Measurements from ENCODE around the gene SCAI.
"Not testable (repeated sequence)": the region's sequence is repeated elsewhere in the genome, so short reads cannot be mapped to it uniquely, and the experiment has no call there.

The SCAI gene

GRCh38 chr9:125085703-125086477 lies 57.4 kb downstream of the SCAI start:
- H3K27me3 ChIP-seq: no peaks in the 10 kb centered on the region
- no peak overlapping the region for H3K4me3 ChIP-seq
- no peak for DNase-seq
- H3K9me3 ChIP-seq: no peaks in the 10 kb centered on the region
- no peaks in the 10 kb centered on the region for H3K36me3 ChIP-seq
- H3K4me1 ChIP-seq: peaks cover 0 to 18% (median 0%) of the 10 kb centered on the region in 4 donors
- intact Hi-C loops (cut with DNase I; ENCODE audit: low total_unique reads): no loop called here
- TF ChIP-seq CTCF (IDR thresholded peaks at IDR 0.05): no peak
- no peak overlapping the region for H3K27ac ChIP-seq

- H3K27me3 ChIP-seq; H3K9me3 ChIP-seq; DNase-seq; H3K27ac ChIP-seq; H3K36me3 ChIP-seq; intact Hi-C loops (cut with DNase I; ENCODE audit: low total_unique reads); H3K4me1 ChIP-seq; H3K4me3 ChIP-seq: not testable (repeated sequence)
Observed at GRCh38 chr9:125082197-125082596, 61.1 kb downstream of the SCAI start.

GRCh38 chr9:125080797-125081196 lies 62.5 kb downstream of the SCAI start:
- H3K27ac ChIP-seq; H3K4me1 ChIP-seq; H3K27me3 ChIP-seq; H3K9me3 ChIP-seq; H3K36me3 ChIP-seq; intact Hi-C loops (cut with DNase I; ENCODE audit: low total_unique reads); DNase-seq; H3K4me3 ChIP-seq: not testable (repeated sequence)

GRCh38 chr9:125079931-125080330 lies 63.4 kb downstream of the SCAI start:
- no peak for DNase-seq
- H3K4me1 ChIP-seq: no peaks in the 10 kb centered on the region
- no peak overlapping the region for H3K4me3 ChIP-seq
- no peaks in the 10 kb centered on the region for H3K9me3 ChIP-seq
- no peaks in the 10 kb centered on the region for H3K36me3 ChIP-seq
- intact Hi-C loops (cut with DNase I; ENCODE audit: low total_unique reads): no loop called here
- TF ChIP-seq CTCF (IDR thresholded peaks at IDR 0.05): no peak
- H3K27ac ChIP-seq: no peak overlapping the region
- no peaks in the 10 kb centered on the region for H3K27me3 ChIP-seq

GRCh38 chr9:125075997-125076396 lies 67.3 kb downstream of the SCAI start:
- intact Hi-C loops (cut with DNase I; ENCODE audit: low total_unique reads): no loop called here
- Histone ChIP-seq H3K4me1 (no peaks in the 10 kb centered on the region), H3K27ac (no peak overlapping the region), H3K27me3 (no peaks in the 10 kb centered on the region), H3K4me3 (no peak overlapping the region), H3K36me3 (no peaks in the 10 kb centered on the region), H3K9me3 (no peaks in the 10 kb centered on the region)
- no peak for DNase-seq
- TF ChIP-seq CTCF (IDR thresholded peaks at IDR 0.05): no peak

GRCh38 chr9:125074976-125075375 lies 68.4 kb downstream of the SCAI start:
- DNase-seq: no peak
- no peak for TF ChIP-seq CTCF (IDR thresholded peaks at IDR 0.05)
- Histone ChIP-seq H3K4me1 (no peaks in the 10 kb centered on the region), H3K36me3 (no peaks in the 10 kb centered on the region), H3K9me3 (no peaks in the 10 kb centered on the region), H3K4me3 (no peak overlapping the region), H3K27me3 (no peaks in the 10 kb centered on the region), H3K27ac (no peak overlapping the region)
- intact Hi-C loops (cut with DNase I; ENCODE audit: low total_unique reads): no loop called here
